OCI-M2 (cell line): ENCODE measurements around the gene ARID4A.
"Not testable (repeated sequence)": the region's sequence is repeated elsewhere in the genome, so short reads cannot be mapped to it uniquely, and the experiment has no call there.

Source experiments
- DNase-seq: peaks from one replicate; lab custom pipeline; 2025; ENCODE audit not compliant: unreplicated experiment; lab: John Stamatoyannopoulos, UW

Gene ARID4A

GRCh38 chr14:58298477-58299400 lies at the start of gene ARID4A:
TSS of gene ARID4A (plus strand) at chr14:58298555. CDS start at chr14:58299855, 1,300 bp downstream.
- no peak for DNase-seq

GRCh38 chr14:58249611-58250010 lies 48.7 kb upstream of the ARID4A start:
- no peak for DNase-seq

- no peak for DNase-seq
Observed at GRCh38 chr14:58258156-58258555, 40.2 kb upstream of the ARID4A start.

GRCh38 chr14:58262005-58262404 lies 36.4 kb upstream of the ARID4A start:
- DNase-seq: not testable (repeated sequence)

- DNase-seq: no peak
Observed at GRCh38 chr14:58265401-58265800, 33.0 kb upstream of the ARID4A start.

- no peak for DNase-seq
Observed at GRCh38 chr14:58270628-58271027, 27.7 kb upstream of the ARID4A start.

GRCh38 chr14:58272588-58273372 lies 25.6 kb upstream of the ARID4A start:
- DNase-seq: no peak

GRCh38 chr14:58274881-58275280 lies 23.5 kb upstream of the ARID4A start:
- DNase-seq: no peak

- no peak for DNase-seq
Observed at GRCh38 chr14:58275527-58276190, 22.7 kb upstream of the ARID4A start.

- DNase-seq: no peak
Observed at GRCh38 chr14:58276208-58276607, 22.1 kb upstream of the ARID4A start.

- no peak for DNase-seq
Observed at GRCh38 chr14:58278177-58278576, 20.2 kb upstream of the ARID4A start.

GRCh38 chr14:58280954-58281787 lies 17.2 kb upstream of the ARID4A start:
- DNase-seq: no peak

GRCh38 chr14:58281969-58282368 lies 16.4 kb upstream of the ARID4A start:
- no peak for DNase-seq

- no peak for DNase-seq
Observed at GRCh38 chr14:58282925-58283593, 15.3 kb upstream of the ARID4A start.

GRCh38 chr14:58283730-58284129 lies 14.6 kb upstream of the ARID4A start:
- no peak for DNase-seq

GRCh38 chr14:58285132-58285531 lies 13.2 kb upstream of the ARID4A start:
- no peak for DNase-seq

- DNase-seq: no peak
Observed at GRCh38 chr14:58287607-58288042, 10.7 kb upstream of the ARID4A start.

GRCh38 chr14:58288106-58288792 lies 10.1 kb upstream of the ARID4A start:
- DNase-seq: no peak

GRCh38 chr14:58291646-58292045 lies 6.7 kb upstream of the ARID4A start:
- DNase-seq: no peak
